ENCODE data around the gene GALNT10.

GALNT10 gene

GRCh38 chr5:154449786-154450185 is 259.3 kb downstream of the GALNT10 start:
- DNase-seq: no peak

- DNase-seq: no peak
Observed at GRCh38 chr5:154451957-154452356, 261.4 kb downstream of the GALNT10 start.

GRCh38 chr5:154455585-154455984 is 265.1 kb downstream of the GALNT10 start:
- DNase-seq: no peak

- DNase-seq: no peak
Observed at GRCh38 chr5:154456540-154456939, 266.0 kb downstream of the GALNT10 start.

- DNase-seq: no peak
Observed at GRCh38 chr5:154459015-154459414, 268.5 kb downstream of the GALNT10 start.

GRCh38 chr5:154460172-154460571 is 269.6 kb downstream of the GALNT10 start:
- no peak for DNase-seq

- DNase-seq: no peak
Observed at GRCh38 chr5:154461531-154461930, 271.0 kb downstream of the GALNT10 start.

- no peak for DNase-seq
Observed at GRCh38 chr5:154464438-154464837, 273.9 kb downstream of the GALNT10 start.

GRCh38 chr5:154465169-154465568 is 274.6 kb downstream of the GALNT10 start:
- DNase-seq: peak; percentile 84 to 87

- DNase-seq: no peak
Observed at GRCh38 chr5:154466147-154466546, 275.6 kb downstream of the GALNT10 start.

- DNase-seq: no peak
Observed at GRCh38 chr5:154466671-154467070, 276.1 kb downstream of the GALNT10 start.

GRCh38 chr5:154467655-154468354 is 277.3 kb downstream of the GALNT10 start:
- peak; percentile 36 to 43 for DNase-seq

GRCh38 chr5:154470137-154470536 is 279.6 kb downstream of the GALNT10 start:
- no peak for DNase-seq
